H1 (cell line): ENCODE measurements around the gene CHDH. TPM values are rescaled to one million over a fixed set of nuclear protein-coding genes. Genes with fewer than 3 reads are reported as not detected.

Experiments used
- CTCF ChIA-PET: fragments of 300-600 bp; sonication (Branson Sonifier 250); formaldehyde crosslinking; loops from one replicate; lab custom pipeline; 2021; ENCODE audit not compliant: partially characterized antibody; lab: Charles Lee
- POLR2A ChIA-PET: fragments of 300-600 bp; sonication (Branson Sonifier 250); formaldehyde crosslinking; loops from one replicate; lab custom pipeline; 2021; ENCODE audit warnings: inconsistent platforms; ENCODE audit not compliant: partially characterized antibody; lab: Charles Lee
- DNase-seq, 2 experiments: peaks; one replicate each; pipeline versions ENCODE4 v3.0.0 to v3.0.0-alpha.2; 2010 to 2022; ENCODE audit warnings: low spot score in 2 of 2, low read depth in 1 of 2, mixed read lengths in 1 of 2
- FAIRE-seq: peaks from 2 replicates; lab custom pipeline; 2011; peaks lifted over from hg19 to GRCh38; lab: Jason Lieb, UNC
- H2AFZ ChIP-seq: 2 replicates; pipeline ENCODE4 v1.8.1; 2012; ENCODE audit warnings: low read length, inconsistent platforms
- H2AK5ac ChIP-seq: 2 replicates; pipeline ENCODE4 v1.6.1; 2013; ENCODE audit warnings: low read depth, low read length
- H2BK120ac ChIP-seq: replicated peaks from 2 replicates; pipeline ENCODE3; 2013; ENCODE audit warnings: low read depth, low read length, inconsistent platforms
- H2BK12ac ChIP-seq: 2 replicates; pipeline ENCODE4 v1.6.1; 2013; ENCODE audit warnings: low read depth, low read length
- H2BK15ac ChIP-seq: 2 replicates; pipeline ENCODE4 v1.6.1; 2013; ENCODE audit warnings: low read length
- H2BK20ac ChIP-seq: 2 replicates; pipeline ENCODE4 v1.6.1; 2013; ENCODE audit warnings: low read length
- H2BK5ac ChIP-seq: 2 replicates; pipeline ENCODE4 v1.6.1; 2013; ENCODE audit warnings: low read depth, low read length
- H3K14ac ChIP-seq: 2 replicates; pipeline ENCODE4 v1.6.1; 2013; ENCODE audit warnings: inconsistent platforms; ENCODE audit not compliant: insufficient read length
- H3K18ac ChIP-seq: 2 replicates; pipeline ENCODE4 v1.6.1; 2013; ENCODE audit warnings: low read length; ENCODE audit errors: extremely low read depth
- H3K23ac ChIP-seq: 2 replicates; pipeline ENCODE4 v1.6.1; 2013; ENCODE audit warnings: inconsistent platforms; ENCODE audit not compliant: insufficient read length
- H3K23me2 ChIP-seq: 2 replicates; pipeline ENCODE4 v1.6.1; 2013; ENCODE audit warnings: low read depth, low read length
- H3K27ac ChIP-seq: 2 replicates; pipeline ENCODE4 v1.6.1; 2011; ENCODE audit warnings: low read depth, low read length, inconsistent platforms
- H3K27me3 ChIP-seq, 4 experiments: replicated peaks in 1 of 4; 1 replicate in 1 of 4; 2 replicates in 3 of 4; pipeline versions ENCODE4 v1.6.1 to v1.8.1; 2011 to 2013; ENCODE audit warnings: low read length in 3 of 4, mild to moderate bottlenecking in 3 of 4, inconsistent platforms in 2 of 4, mixed read lengths in 2 of 4, moderate library complexity in 1 of 4; ENCODE audit not compliant: control insufficient read depth in 3 of 4, insufficient read depth in 3 of 4; ENCODE audit errors: extremely low read depth in 1 of 4
- H3K36me3 ChIP-seq, 4 experiments: 2 replicates each; pipeline versions ENCODE4 v1.6.1 to v1.8.1; 2011 to 2013; ENCODE audit warnings: mild to moderate bottlenecking in 4 of 4, low read length in 3 of 4, moderate library complexity in 2 of 4, control low read depth in 1 of 4, inconsistent platforms in 1 of 4; ENCODE audit not compliant: insufficient read depth in 4 of 4, control insufficient read depth in 2 of 4
- H3K4ac ChIP-seq: replicated peaks from 2 replicates; pipeline ENCODE3; 2013; ENCODE audit warnings: low read length, low read depth, mixed read lengths, inconsistent platforms; ENCODE audit not compliant: insufficient read length
- H3K4me1 ChIP-seq, 4 experiments: replicated peaks in 1 of 4; 1 replicate in 1 of 4; 2 replicates in 3 of 4; pipeline versions ENCODE4 v1.6.1 to v1.8.1; 2011 to 2013; ENCODE audit warnings: low read length in 3 of 4, inconsistent platforms in 2 of 4, mixed read lengths in 1 of 4; ENCODE audit not compliant: insufficient read depth in 4 of 4, control insufficient read depth in 3 of 4
- H3K4me2 ChIP-seq, 2 experiments: 2 replicates each; pipeline versions ENCODE4 v1.6.1 to v1.8.1; 2011 to 2013; ENCODE audit warnings: low read depth in 2 of 2, low read length in 2 of 2, control low read depth in 1 of 2, inconsistent platforms in 1 of 2, mild to moderate bottlenecking in 1 of 2; ENCODE audit not compliant: insufficient read depth in 1 of 2
- H3K4me3 ChIP-seq, 4 experiments: fragments of 200-600, 300-600 bp in 1 of 4; sonication (generic), shearing (Covaris generic), sonication (Bioruptor Twin) in 1 of 4; 2 replicates each; pipeline versions ENCODE4 v1.5.1 to v1.8.1; 2011 to 2016; ENCODE audit warnings: low read length in 4 of 4, low read depth in 3 of 4, control low read depth in 2 of 4, inconsistent platforms in 2 of 4, mild to moderate bottlenecking in 2 of 4, mixed read lengths in 1 of 4, moderate library complexity in 1 of 4; ENCODE audit not compliant: insufficient read depth in 2 of 4; ENCODE audit errors: extremely low read depth in 1 of 4
- H3K56ac ChIP-seq: replicated peaks from 2 replicates; pipeline ENCODE3; 2013; ENCODE audit warnings: low read depth, mild to moderate bottlenecking, mixed read lengths, low read length, inconsistent platforms; ENCODE audit not compliant: insufficient read length
- H3K79me1 ChIP-seq: 2 replicates; pipeline ENCODE4 v1.6.1; 2013; ENCODE audit warnings: low read depth, low read length, control low read depth
- H3K79me2 ChIP-seq, 2 experiments: 2 replicates each; pipeline versions ENCODE4 v1.6.1 to v1.8.1; 2012 to 2013; ENCODE audit warnings: low read length in 2 of 2, mild to moderate bottlenecking in 2 of 2, inconsistent platforms in 1 of 2; ENCODE audit not compliant: insufficient read depth in 2 of 2, control insufficient read depth in 1 of 2
- H3K9ac ChIP-seq, 4 experiments: replicated peaks in 1 of 4; 1 replicate in 1 of 4; 2 replicates in 3 of 4; pipeline versions ENCODE4 v1.6.1 to v1.8.1; 2011 to 2013; ENCODE audit warnings: low read depth in 3 of 4, low read length in 3 of 4, control low read depth in 2 of 4, mild to moderate bottlenecking in 2 of 4, moderate library complexity in 2 of 4, inconsistent platforms in 1 of 4; ENCODE audit errors: extremely low read depth in 1 of 4
- H3K9me3 ChIP-seq, 2 experiments: 2 replicates each; pipeline versions ENCODE4 v1.6.1 to v1.8.1; 2012 to 2013; ENCODE audit warnings: mild to moderate bottlenecking in 2 of 2, moderate library complexity in 2 of 2, control low read depth in 1 of 2, inconsistent platforms in 1 of 2, low read depth in 1 of 2, low read length in 1 of 2, mixed read lengths in 1 of 2; ENCODE audit not compliant: insufficient read depth in 2 of 2
- H4K20me1 ChIP-seq, 2 experiments: replicated peaks in 1 of 2; 2 replicates each; pipeline versions ENCODE3 to v1.8.1; 2011 to 2013; ENCODE audit warnings: inconsistent platforms in 2 of 2, low read length in 2 of 2, mild to moderate bottlenecking in 1 of 2; ENCODE audit not compliant: insufficient read depth in 2 of 2, control insufficient read depth in 1 of 2
- H4K5ac ChIP-seq: 2 replicates; pipeline ENCODE4 v1.6.1; 2013; ENCODE audit warnings: low read length, low read depth, mixed read lengths, inconsistent platforms; ENCODE audit not compliant: insufficient read length
- H4K8ac ChIP-seq: 2 replicates; pipeline ENCODE4 v1.8.0; 2013; ENCODE audit warnings: mild to moderate bottlenecking, moderate library complexity, low read length, inconsistent platforms; ENCODE audit not compliant: insufficient read depth; ENCODE audit errors: extremely low read depth
- H4K91ac ChIP-seq: replicated peaks from 2 replicates; pipeline ENCODE3; 2013; ENCODE audit warnings: low read length, mixed read lengths, inconsistent platforms; ENCODE audit not compliant: insufficient read length
- ASH2L ChIP-seq: fragments of 200-600, 300-600 bp; sonication (generic); IDR thresholded peaks from one replicate; pipeline ENCODE4 v1.7.1; 2017; ENCODE audit warnings: low read length
- GTF2F1 ChIP-seq: IDR thresholded peaks from 2 replicates; pipeline ENCODE4 v1.6.1; 2012; ENCODE audit warnings: low read depth, low read length, improper control_type of control experiment, borderline replicate concordance
- KDM4A ChIP-seq: IDR thresholded peaks from one replicate; pipeline ENCODE4 v1.7.1; 2012; ENCODE audit warnings: low read depth, mild to moderate bottlenecking, moderate library complexity, low read length, inconsistent platforms; ENCODE audit not compliant: severe bottlenecking
- PHF8 ChIP-seq: fragments of 200-600 bp; sonication (generic); conservative IDR thresholded peaks from 2 replicates; pipeline ENCODE4 v1.7.1; 2012; ENCODE audit warnings: low read depth, mild to moderate bottlenecking, inconsistent platforms, low read length, moderate library complexity
- POLR2A ChIP-seq, 2 experiments: IDR thresholded peaks; 1 replicate in 1 of 2; 2 replicates in 1 of 2; pipeline ENCODE4 v1.6.1; 2011; ENCODE audit warnings: low read depth in 2 of 2, low read length in 2 of 2, mild to moderate bottlenecking in 2 of 2; ENCODE audit errors: control extremely low read depth in 1 of 2
- POLR2AphosphoS5 ChIP-seq: IDR thresholded peaks from 2 replicates; pipeline ENCODE4 v1.6.1; 2011; ENCODE audit warnings: low read depth, low read length
- POU5F1 ChIP-seq: IDR thresholded peaks from 2 replicates; pipeline ENCODE4 v1.6.1; 2011; ENCODE audit warnings: low read depth, mild to moderate bottlenecking, low read length, moderate library complexity
- SRF ChIP-seq: IDR thresholded peaks from 2 replicates; pipeline ENCODE4 v1.6.1; 2011; ENCODE audit warnings: mild to moderate bottlenecking, low read depth, low read length, moderate library complexity
- TAF1 ChIP-seq: IDR thresholded peaks from 2 replicates; pipeline ENCODE4 v1.6.1; 2011; ENCODE audit warnings: mild to moderate bottlenecking, low read depth, low read length
- WGBS, 2 experiments: shearing (Covaris generic) in 1 of 2; methylation state at CpG; one replicate each; pipeline versions ENCODE4 v1.1.6 to v1.1.7; 2013 to 2015; ENCODE audit warnings: low lambda C conversion rate in 2 of 2, mixed read lengths in 2 of 2, inconsistent platforms in 1 of 2, low coverage in 1 of 2, missing lambda C conversion rate in 1 of 2; ENCODE audit not compliant: insufficient replicate concordance in 2 of 2, insufficient coverage in 1 of 2, insufficient read length in 1 of 2; ENCODE audit errors: extremely low coverage in 1 of 2, missing lambda C conversion rate in 1 of 2; 5-methylcytosine and 5-hydroxymethylcytosine counted together
- polyA plus RNA-seq, 7 experiments: library from polyadenylated mRNA; depleted of rRNA in 3 of 7; stranded (reverse) in 5 of 7; unstranded in 2 of 7; fragments of >200 nt in 5 of 7; fragments of 200-250 nt in 2 of 7; gene quantifications; 1 replicate in 5 of 7; 2 replicates in 1 of 7; 4 replicates in 1 of 7; pipeline versions ENCODE4 v1.2.1 to v1.2.3, GENCODE V29; 2011 to 2013; ENCODE audit warnings: missing spikeins in 2 of 7, mixed read lengths in 2 of 7
- total RNA-seq: library from RNA; stranded (reverse); fragmentation: NEBNext Ultra II Directional; extraction: Animal tissue kit (Norgen Biotek cat#: 25700); gene quantifications from 2 replicates; pipeline ENCODE4 v1.2.1, GENCODE V29; 2021
- TF ChIP-seq, protein P1 (sequence below): IDR thresholded peaks from 2 replicates; pipeline ENCODE4 v1.6.1; 2012; ENCODE audit warnings: inconsistent platforms
- TF ChIP-seq, protein P2 (sequence below): IDR thresholded peaks from 2 replicates; pipeline ENCODE4 v1.6.1; 2012; ENCODE audit warnings: inconsistent platforms

The CHDH gene
- total and polyA plus RNA-seq, 2 of the 8 experiments (the other 6 are each of a cell fraction or from before 2014, with no cell fraction given): 4.9 to 10.3 TPM

DNA sequence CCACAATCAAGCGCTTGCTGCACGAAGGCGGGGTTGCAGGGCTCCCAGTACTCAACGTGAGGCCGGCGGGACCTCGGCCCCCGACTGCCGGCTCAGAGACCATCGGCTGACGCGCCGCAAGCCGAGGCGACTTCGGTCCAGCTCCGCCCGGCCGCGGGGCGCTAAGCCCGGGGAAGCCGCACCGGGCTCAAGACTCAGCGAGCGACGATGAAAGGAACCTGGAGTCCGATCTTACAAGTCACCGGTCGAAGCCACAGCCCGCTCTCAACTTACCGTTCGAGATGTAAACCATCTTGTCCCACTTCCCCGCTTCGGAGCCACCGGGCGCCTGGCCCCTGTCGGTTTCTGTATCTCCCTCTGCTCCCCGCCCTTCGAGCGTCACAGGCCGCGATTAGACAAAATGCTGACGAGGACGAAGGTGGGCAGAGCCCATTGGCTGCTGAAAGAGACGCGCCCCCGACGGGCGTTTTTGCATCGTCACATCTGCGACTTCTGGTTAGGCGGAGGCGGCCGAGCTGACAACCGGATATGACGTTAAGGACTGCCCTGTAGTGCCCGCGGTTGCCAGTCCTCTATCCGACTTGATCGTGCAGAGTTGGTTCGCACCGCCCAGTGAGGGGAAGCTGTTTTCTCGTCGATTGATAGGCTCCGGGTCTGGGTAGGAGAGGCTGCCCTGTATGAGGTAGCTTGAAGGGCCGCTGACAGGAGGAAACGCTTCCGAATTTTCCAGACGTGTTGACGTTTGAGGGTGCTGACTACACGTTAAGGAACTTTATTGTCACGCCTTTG lies 45.5 kb upstream of the CHDH start, which contains the start of gene SELENOK:
Gene SELENOK, minus strand, starts transcription at position 363 of the 789 bp plus-strand sequence.
- H3K9ac ChIP-seq: peak within 1 kb of the TSS; percentile 64 to 97 (median 88)
- H4K5ac ChIP-seq: peak within 1 kb of the TSS; percentile 64
- H2BK20ac ChIP-seq: no peak within 1 kb of the TSS
- H2BK15ac ChIP-seq: no peak within 1 kb of the TSS
- peak; percentile 92 for FAIRE-seq
- CTCF ChIA-PET: no interaction called here
- H3K27ac ChIP-seq: peak within 1 kb of the TSS; percentile 85
- H3K9me3 ChIP-seq: no peaks in the 10 kb centered on the region
- POLR2A ChIA-PET: interaction anchor here (0.8 to 2.0 kb wide), 4 partner anchors 9 to 39 kb away, joined by 4 to 11 read pairs (median 6); partner anchors contain the start of gene ACTR8
- H3K23ac ChIP-seq: no peak within 1 kb of the TSS
- H3K79me2 ChIP-seq: peaks cover 0 to 37% of the 10 kb centered on the region in 2 experiments; a peak in 3 of 4 replicates
- H2AK5ac ChIP-seq: no peak within 1 kb of the TSS; the same call in 1 of the 2 replicates
- H3K36me3 ChIP-seq: peaks cover 0 to 8% (median 3%) of the 10 kb centered on the region in 4 experiments; a peak in 3 of 8 replicates
- H4K20me1 ChIP-seq: peaks cover 0 to 2% of the 10 kb centered on the region in 2 experiments
- H2AFZ ChIP-seq: peak within 1 kb of the TSS; percentile 46
- H2BK5ac ChIP-seq: peak within 1 kb of the TSS; percentile 56; the same call in 1 of the 2 replicates
- no peak within 1 kb of the TSS for H3K4ac ChIP-seq
- no peak within 1 kb of the TSS for H3K14ac ChIP-seq
- no peak within 1 kb of the TSS for H4K91ac ChIP-seq
- peak; percentile 92 to 97 for DNase-seq
- peaks cover 0 to 4% (median 2%) of the 10 kb centered on the region in 4 experiments; a peak in 3 of 7 replicates for H3K4me1 ChIP-seq
- peak within 1 kb of the TSS; percentile 80 to 94 (median 90) for H3K4me3 ChIP-seq
- H2BK120ac ChIP-seq: no peak within 1 kb of the TSS
- peaks cover 0 to 8% (median 1%) of the 10 kb centered on the region in 4 experiments; a peak in 2 of 7 replicates for H3K27me3 ChIP-seq
- peak within 1 kb of the TSS; percentile 41; the same call in 1 of the 2 replicates for H2BK12ac ChIP-seq
- H3K4me2 ChIP-seq: peak within 1 kb of the TSS; percentile 74 to 86
- no peak within 1 kb of the TSS for H3K18ac ChIP-seq
- 2% methylated on average over 67 of the region's 73 CpGs; no CpG with 5 or more reads in 1 of the 2 experiments for WGBS, 2 experiments
- H3K56ac ChIP-seq: no peak within 1 kb of the TSS
- peak within 1 kb of the TSS; percentile 98; the same call in 1 of the 2 replicates for H4K8ac ChIP-seq
- no peaks in the 10 kb centered on the region for H3K79me1 ChIP-seq
- 0 out of 2 replicates have a peak, but pooled peaks cover 3% of the 10 kb centered on the region for H3K23me2 ChIP-seq
- TF ChIP-seq POU5F1 (no peak), POLR2A (IDR thresholded peaks at IDR 0.05; ENCODE audit: control extremely low read depth in 1 of 2, low read depth in 2 of 2, low read length in 2 of 2) (peak; percentile 63 to 97), KDM4A (peak; percentile 60), PHF8 (peak; percentile 90), ASH2L (peak; percentile 93), SRF (peak; percentile 45; the same call in 1 of the 2 replicates), GTF2F1 (peak; percentile 11; the same call in 1 of the 2 replicates), POLR2AphosphoS5 (peak; percentile 96), TAF1 (peak; percentile 89)
- TF ChIP-seq, protein P1, sequence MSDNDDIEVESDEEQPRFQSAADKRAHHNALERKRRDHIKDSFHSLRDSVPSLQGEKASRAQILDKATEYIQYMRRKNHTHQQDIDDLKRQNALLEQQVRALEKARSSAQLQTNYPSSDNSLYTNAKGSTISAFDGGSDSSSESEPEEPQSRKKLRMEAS: peak; percentile 34
- TF ChIP-seq, protein P2, sequence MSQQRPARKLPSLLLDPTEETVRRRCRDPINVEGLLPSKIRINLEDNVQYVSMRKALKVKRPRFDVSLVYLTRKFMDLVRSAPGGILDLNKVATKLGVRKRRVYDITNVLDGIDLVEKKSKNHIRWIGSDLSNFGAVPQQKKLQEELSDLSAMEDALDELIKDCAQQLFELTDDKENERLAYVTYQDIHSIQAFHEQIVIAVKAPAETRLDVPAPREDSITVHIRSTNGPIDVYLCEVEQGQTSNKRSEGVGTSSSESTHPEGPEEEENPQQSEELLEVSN: peak; percentile 44; the same call in 1 of the 2 replicates
